AG09319 (cell line): Measurements from ENCODE around the gene MED8.
"Not testable (repeated sequence)": the region's sequence is repeated elsewhere in the genome, so short reads cannot be mapped to it uniquely, and the experiment has no call there.

Experiments used
- DNase-seq: peaks from one replicate; pipeline ENCODE4 v3.0.0-alpha.2; 2010; ENCODE audit warnings: low read depth; ENCODE audit errors: extremely low read depth
- CTCF ChIP-seq: IDR thresholded peaks from 2 replicates; pipeline ENCODE4 v1.5.1; 2011; ENCODE audit warnings: low read depth, mild to moderate bottlenecking, inconsistent platforms, low read length, moderate library complexity

Gene MED8

GRCh38 chr1:43421976-43422750 lies 32.6 kb upstream of the MED8 start:
- no peak for TF ChIP-seq CTCF

GRCh38 chr1:43421396-43421795 lies 31.8 kb upstream of the MED8 start:
- no peak for TF ChIP-seq CTCF
- no peak for DNase-seq

More at GRCh38 chr1:43421976-43422750, 32.6 kb upstream of the MED8 start:
- no peak for DNase-seq

- no peak for DNase-seq
- TF ChIP-seq CTCF = no peak
Observed at GRCh38 chr1:43420874-43421273, 31.3 kb upstream of the MED8 start.

GRCh38 chr1:43419627-43420425 lies 30.2 kb upstream of the MED8 start:
- DNase-seq = no peak
- TF ChIP-seq CTCF = no peak

GRCh38 chr1:43418858-43419257 lies 29.3 kb upstream of the MED8 start:
- DNase-seq = no peak
- no peak for TF ChIP-seq CTCF

- no peak for DNase-seq
- TF ChIP-seq CTCF = no peak
Observed at GRCh38 chr1:43415901-43416300, 26.3 kb upstream of the MED8 start.

- TF ChIP-seq CTCF = peak; percentile 57
- no peak for DNase-seq
Observed at GRCh38 chr1:43414634-43415223, 25.1 kb upstream of the MED8 start.

- DNase-seq = not testable (repeated sequence)
Observed at GRCh38 chr1:43413426-43413825, 23.8 kb upstream of the MED8 start.
